HEK293 (cell line): ENCODE measurements around the gene TCF7L1.

Experiments used
- ZNF274 ChIP-seq, 2 experiments: fragments of 200-500 bp in 1 of 2; fragments of 450-650 bp in 1 of 2; sonication (Bioruptor generic) in 1 of 2; formaldehyde crosslinking in 1 of 2; IDR thresholded peaks; 2 replicates each; pipeline versions ENCODE4 v1.5.1 to v1.6.1; 2014 to 2016; ENCODE audit warnings: borderline replicate concordance in 1 of 2, inconsistent platforms in 1 of 2, low read length in 1 of 2, missing biosample characterization in 1 of 2, missing genetic modification characterization in 1 of 2
- TF ChIP-seq, protein P1 (sequence below): fragments of 450-650 bp; formaldehyde crosslinking; IDR thresholded peaks from 2 replicates; pipeline ENCODE4 v1.5.1; 2016; ENCODE audit warnings: missing biosample characterization, missing genetic modification characterization

DNA sequence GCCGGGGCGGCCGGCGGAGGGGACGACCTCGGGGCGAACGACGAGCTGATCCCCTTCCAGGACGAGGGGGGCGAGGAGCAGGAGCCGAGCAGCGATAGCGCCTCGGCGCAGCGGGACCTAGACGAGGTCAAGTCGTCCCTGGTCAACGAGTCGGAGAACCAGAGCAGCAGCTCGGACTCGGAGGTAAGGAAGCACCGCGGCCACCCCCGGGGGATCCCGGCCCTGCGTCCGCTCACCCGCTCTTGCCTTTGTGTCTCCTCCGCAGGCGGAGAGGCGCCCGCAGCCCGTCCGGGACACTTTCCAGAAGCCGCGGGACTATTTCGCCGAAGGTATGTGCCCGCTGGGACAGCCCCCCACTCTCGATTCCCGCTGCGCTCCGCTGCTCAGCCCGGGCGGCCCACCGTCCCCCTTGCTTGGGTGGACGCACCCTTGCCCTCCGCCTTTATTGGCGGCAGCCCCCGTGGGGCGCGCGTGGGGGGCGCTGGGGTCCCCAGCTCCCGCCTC lies 611 bp downstream of the TCF7L1 start:
- TF ChIP-seq, protein P1, sequence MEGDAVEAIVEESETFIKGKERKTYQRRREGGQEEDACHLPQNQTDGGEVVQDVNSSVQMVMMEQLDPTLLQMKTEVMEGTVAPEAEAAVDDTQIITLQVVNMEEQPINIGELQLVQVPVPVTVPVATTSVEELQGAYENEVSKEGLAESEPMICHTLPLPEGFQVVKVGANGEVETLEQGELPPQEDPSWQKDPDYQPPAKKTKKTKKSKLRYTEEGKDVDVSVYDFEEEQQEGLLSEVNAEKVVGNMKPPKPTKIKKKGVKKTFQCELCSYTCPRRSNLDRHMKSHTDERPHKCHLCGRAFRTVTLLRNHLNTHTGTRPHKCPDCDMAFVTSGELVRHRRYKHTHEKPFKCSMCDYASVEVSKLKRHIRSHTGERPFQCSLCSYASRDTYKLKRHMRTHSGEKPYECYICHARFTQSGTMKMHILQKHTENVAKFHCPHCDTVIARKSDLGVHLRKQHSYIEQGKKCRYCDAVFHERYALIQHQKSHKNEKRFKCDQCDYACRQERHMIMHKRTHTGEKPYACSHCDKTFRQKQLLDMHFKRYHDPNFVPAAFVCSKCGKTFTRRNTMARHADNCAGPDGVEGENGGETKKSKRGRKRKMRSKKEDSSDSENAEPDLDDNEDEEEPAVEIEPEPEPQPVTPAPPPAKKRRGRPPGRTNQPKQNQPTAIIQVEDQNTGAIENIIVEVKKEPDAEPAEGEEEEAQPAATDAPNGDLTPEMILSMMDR (tag by site-specific recombination) = no peak
- TF ChIP-seq ZNF274 (IDR thresholded peaks at IDR 0.05; ENCODE audit: low read length) (no peak), ZNF274 (tag by site-specific recombination; IDR thresholded peaks at IDR 0.05; ENCODE audit: borderline replicate concordance) (no peak)
